Measurements from ENCODE around the gene BLM.
"Not testable (repeated sequence)": the region's sequence is repeated elsewhere in the genome, so short reads cannot be mapped to it uniquely, and the experiment has no call there.

Gene BLM

GRCh38 chr15:90822204-90822955 lies 105.2 kb downstream of the BLM start:
- DNase-seq (ENCODE audit: extremely low spot score) = no peak
- ChIA-PET POLR2A (no interaction called here), CTCF (interaction anchor here (1.2 kb wide), 1 partner anchor 14 kb away, joined by 3 read pairs; no protein-coding TSS in a partner anchor)
- TF ChIP-seq CTCF (IDR thresholded peaks at IDR 0.05; ENCODE audit: control extremely low read depth, extremely low read depth, low read depth, missing control alignments) = no peak

- DNase-seq (ENCODE audit: extremely low spot score) = no peak
- CTCF ChIA-PET = interaction anchor here (0.8 to 1.6 kb wide), 3 partner anchors 13 to 109 kb away, joined by 3 to 6 read pairs (median 3); no protein-coding TSS in a partner anchor
- POLR2A ChIA-PET = interaction anchor here (0.7 kb wide), 1 partner anchor 208 kb away, joined by 3 read pairs; no protein-coding TSS in a partner anchor
- no peak for TF ChIP-seq CTCF (IDR thresholded peaks at IDR 0.05; ENCODE audit: control extremely low read depth, extremely low read depth, low read depth, missing control alignments)
These were observed 106.4 kb downstream of the BLM start for GRCh38 chr15:90823455-90823974.

- CTCF ChIA-PET = interaction anchor here (1.1 to 2.5 kb wide), 2 partner anchors 8 to 506 kb away, joined by 3 to 15 read pairs; no protein-coding TSS in a partner anchor
- POLR2A ChIA-PET; DNase-seq (ENCODE audit: extremely low spot score): not testable (repeated sequence)
These were observed 108.2 kb downstream of the BLM start for GRCh38 chr15:90825115-90825899.

GRCh38 chr15:90826206-90826885 lies 109.2 kb downstream of the BLM start:
- DNase-seq (ENCODE audit: extremely low spot score); POLR2A ChIA-PET: not testable (repeated sequence)
- CTCF ChIA-PET = interaction anchor here (1.1 to 2.5 kb wide), 6 partner anchors 9 to 507 kb away, joined by 3 to 15 read pairs (median 3); no protein-coding TSS in a partner anchor

GRCh38 chr15:90826886-90827435 lies 109.8 kb downstream of the BLM start:
- TF ChIP-seq CTCF (IDR thresholded peaks at IDR 0.05; ENCODE audit: control extremely low read depth, extremely low read depth, low read depth, missing control alignments) = no peak
- CTCF ChIA-PET = interaction anchor here (1.1 to 2.5 kb wide), 9 partner anchors 9 to 507 kb away, joined by 3 to 15 read pairs (median 3); no protein-coding TSS in a partner anchor
- DNase-seq (ENCODE audit: extremely low spot score) = no peak
- POLR2A ChIA-PET = no interaction called here

- DNase-seq (ENCODE audit: extremely low spot score) = no peak
- TF ChIP-seq CTCF (IDR thresholded peaks at IDR 0.05; ENCODE audit: control extremely low read depth, extremely low read depth, low read depth, missing control alignments) = no peak
- ChIA-PET CTCF (interaction anchor here (1.1 to 2.5 kb wide), 4 partner anchors 10 to 58 kb away, joined by 3 to 15 read pairs (median 4); no protein-coding TSS in a partner anchor), POLR2A (no interaction called here)
These were observed 111.0 kb downstream of the BLM start for GRCh38 chr15:90828111-90828510.

GRCh38 chr15:90829126-90829525 lies 112.0 kb downstream of the BLM start:
- ChIA-PET CTCF (no interaction called here), POLR2A (no interaction called here)
- no peak for DNase-seq (ENCODE audit: extremely low spot score)
- no peak for TF ChIP-seq CTCF (IDR thresholded peaks at IDR 0.05; ENCODE audit: control extremely low read depth, extremely low read depth, low read depth, missing control alignments)
